Smooth muscle cell (in vitro differentiated cells): Measurements from ENCODE around the gene ZNF775. TPM values are rescaled to one million over a fixed set of nuclear protein-coding genes. Genes with fewer than 3 reads are reported as not detected.

ENCODE experiments used
- DNase-seq: peaks from one replicate; lab custom pipeline; 2025; ENCODE audit not compliant: unreplicated experiment; lab: John Stamatoyannopoulos, UW
- H2AFZ ChIP-seq: fragments of 200-600 bp; sonication (generic); 2 replicates; pipeline ENCODE4 v1.6.0; 2016; ENCODE audit warnings: antibody characterized with exemption, low read depth, mild to moderate bottlenecking
- H3F3A ChIP-seq: fragments of 200-600 bp; sonication (generic); 2 replicates; pipeline ENCODE4 v1.6.0; 2017; ENCODE audit warnings: antibody characterized with exemption, low read depth
- H3K27ac ChIP-seq: fragments of 200-600 bp; sonication (generic); 2 replicates; pipeline ENCODE4 v1.5.1; 2016; ENCODE audit warnings: low read depth, mild to moderate bottlenecking
- H3K27me3 ChIP-seq: fragments of 200-600 bp; sonication (generic); 2 replicates; pipeline ENCODE4 v1.6.1; 2016; ENCODE audit warnings: low read depth, mild to moderate bottlenecking
- H3K36me3 ChIP-seq: fragments of 200-600 bp; sonication (generic); 2 replicates; pipeline ENCODE4 v1.5.1; 2016; ENCODE audit warnings: low read depth
- H3K4me1 ChIP-seq: fragments of 200-600 bp; sonication (generic); 2 replicates; pipeline ENCODE4 v1.5.1; 2016; ENCODE audit warnings: low read depth
- H3K4me2 ChIP-seq: fragments of 200-600 bp; sonication (generic); 2 replicates; pipeline ENCODE4 v1.6.0; 2016; ENCODE audit warnings: mild to moderate bottlenecking
- H3K4me3 ChIP-seq: fragments of 200-600 bp; sonication (generic); 2 replicates; pipeline ENCODE4 v1.5.1; 2016; ENCODE audit warnings: mild to moderate bottlenecking
- H3K79me2 ChIP-seq: fragments of 200-600 bp; sonication (generic); 2 replicates; pipeline ENCODE4 v1.6.0; 2016; ENCODE audit warnings: low read depth, mild to moderate bottlenecking
- H3K9ac ChIP-seq: fragments of 200-600 bp; sonication (generic); 2 replicates; pipeline ENCODE4 v1.6.0; 2016; ENCODE audit warnings: low read depth
- H3K9me3 ChIP-seq: fragments of 200-600 bp; sonication (generic); replicated peaks from 2 replicates; pipeline ENCODE4 v1.5.1; 2016; ENCODE audit warnings: low read depth
- H4K20me1 ChIP-seq: fragments of 200-600 bp; sonication (generic); 2 replicates; pipeline ENCODE4 v1.6.0; 2016; ENCODE audit warnings: low read depth
- CTCF ChIP-seq: fragments of 200-600 bp; sonication (generic); IDR thresholded peaks from 2 replicates; pipeline ENCODE4 v1.5.1; 2017; ENCODE audit warnings: borderline replicate concordance, mild to moderate bottlenecking, antibody characterized with exemption; ENCODE audit not compliant: insufficient read depth, poor library complexity, severe bottlenecking
- WGBS: methylation state at CpG from one replicate; pipeline ENCODE4 v1.1.7; 2016; ENCODE audit warnings: low lambda C conversion rate; 5-methylcytosine and 5-hydroxymethylcytosine counted together
- polyA plus RNA-seq: library from polyadenylated mRNA; unstranded; fragments of >200 nt; fragmentation: Nextera tagmentation; extraction: Ambion mirVana; gene quantifications from 2 replicates; pipeline ENCODE4 v1.2.1, GENCODE V29; 2016
- total RNA-seq: library from RNA; depleted of rRNA; stranded (reverse); fragments of >200 nt; gene quantifications from 2 replicates; pipeline ENCODE4 v1.2.3, GENCODE V29; 2014

ZNF775 gene
- total and polyA plus RNA-seq, 2 experiments from 2014 or later = 5.9 to 23.8 TPM

- Histone ChIP-seq H4K20me1 (no peaks in the 10 kb centered on the region), H3K36me3 (no peaks in the 10 kb centered on the region), H3K4me2 (no peak overlapping the region), H2AFZ (no peak overlapping the region), H3K27me3 (no peaks in the 10 kb centered on the region), H3K4me1 (no peaks in the 10 kb centered on the region), H3K9ac (no peak overlapping the region), H3F3A (no peaks in the 10 kb centered on the region), H3K79me2 (no peaks in the 10 kb centered on the region), H3K4me3 (no peak overlapping the region), H3K27ac (no peak overlapping the region), H3K9me3 (no peaks in the 10 kb centered on the region)
- no peak for DNase-seq
- 84% methylated on average over 17 of the region's 17 CpGs for WGBS
- no peak for TF ChIP-seq CTCF
Observed at GRCh38 chr7:150421831-150422230, 42.7 kb downstream of the ZNF775 start.

- no peaks in the 10 kb centered on the region for H3K36me3 ChIP-seq
- H3K4me3 ChIP-seq = no peak overlapping the region
- 67% methylated on average over 4 of the region's 4 CpGs for WGBS
- TF ChIP-seq CTCF = no peak
- H3K4me2 ChIP-seq = no peak overlapping the region
- H3K9ac ChIP-seq = no peak overlapping the region
- no peaks in the 10 kb centered on the region for H3K9me3 ChIP-seq
- no peak overlapping the region for H3K27ac ChIP-seq
- no peaks in the 10 kb centered on the region for H3F3A ChIP-seq
- no peaks in the 10 kb centered on the region for H3K79me2 ChIP-seq
- DNase-seq = no peak
- no peak overlapping the region for H2AFZ ChIP-seq
- no peaks in the 10 kb centered on the region for H3K27me3 ChIP-seq
- H4K20me1 ChIP-seq = no peaks in the 10 kb centered on the region
- peaks cover 10% of the 10 kb centered on the region for H3K4me1 ChIP-seq
Observed at GRCh38 chr7:150425670-150426069, 46.5 kb downstream of the ZNF775 start.

GRCh38 chr7:150428671-150429451 is 49.7 kb downstream of the ZNF775 start:
- H3F3A ChIP-seq = no peaks in the 10 kb centered on the region
- H3K27ac ChIP-seq = peak overlapping the region; percentile 47
- H4K20me1 ChIP-seq = no peaks in the 10 kb centered on the region
- no peaks in the 10 kb centered on the region for H3K27me3 ChIP-seq
- no peaks in the 10 kb centered on the region for H3K9me3 ChIP-seq
- WGBS = 47% methylated on average over 11 of the region's 11 CpGs
- H3K4me3 ChIP-seq = no peak overlapping the region
- peak overlapping the region; percentile 51 for H3K4me2 ChIP-seq
- H3K36me3 ChIP-seq = no peaks in the 10 kb centered on the region
- no peak overlapping the region for H3K9ac ChIP-seq
- TF ChIP-seq CTCF = no peak
- H3K4me1 ChIP-seq = peaks cover 10% of the 10 kb centered on the region
- no peak overlapping the region for H2AFZ ChIP-seq
- no peaks in the 10 kb centered on the region for H3K79me2 ChIP-seq
- DNase-seq = no peak

- Histone ChIP-seq H3F3A (no peaks in the 10 kb centered on the region), H3K36me3 (no peaks in the 10 kb centered on the region), H3K4me1 (peaks cover 10% of the 10 kb centered on the region), H3K9me3 (no peaks in the 10 kb centered on the region), H3K27ac (peak overlapping the region; percentile 47), H3K4me2 (no peak overlapping the region), H3K9ac (no peak overlapping the region), H3K4me3 (no peak overlapping the region), H4K20me1 (no peaks in the 10 kb centered on the region), H3K79me2 (no peaks in the 10 kb centered on the region), H2AFZ (no peak overlapping the region), H3K27me3 (no peaks in the 10 kb centered on the region)
- TF ChIP-seq CTCF = no peak
- DNase-seq = no peak
- 83% methylated on average over 8 of the region's 8 CpGs for WGBS
Observed at GRCh38 chr7:150429699-150430098, 50.6 kb downstream of the ZNF775 start.
